HepG2 (cell line): ENCODE data around the gene IFIT1. TPM values are rescaled to one million over a fixed set of nuclear protein-coding genes. Genes with fewer than 3 reads are reported as not detected.
A peak's percentile ranks its signal among the peaks of the same experiment; 100 is the strongest.

Experiments
- ARNT ChIP-seq: fragments of 450-650 bp; IDR thresholded peaks from 2 replicates; pipeline ENCODE4 v1.6.1; 2017
- HHEX ChIP-seq: IDR thresholded peaks from 2 replicates; pipeline ENCODE4 v1.6.1; 2016; ENCODE audit warnings: control low read depth
- ISL2 ChIP-seq: sonication (generic); formaldehyde crosslinking; IDR thresholded peaks from 2 replicates; pipeline ENCODE4 v1.5.0; 2020; ENCODE audit warnings: missing genetic modification reagents
- KLF13 ChIP-seq: sonication (generic); formaldehyde crosslinking; IDR thresholded peaks from 2 replicates; pipeline ENCODE4 v1.4.0; 2020; ENCODE audit warnings: mild to moderate bottlenecking, missing genetic modification reagents
- NFKBIZ ChIP-seq: IDR thresholded peaks from 2 replicates; pipeline ENCODE4 v1.6.1; 2018; ENCODE audit warnings: missing genetic modification reagents, missing compliant biosample characterization
- SATB2 ChIP-seq: sonication (generic); formaldehyde crosslinking; IDR thresholded peaks from 2 replicates; pipeline ENCODE4 v1.5.0; 2020; ENCODE audit warnings: missing genetic modification reagents
- SIN3A ChIP-seq: IDR thresholded peaks from 2 replicates; pipeline ENCODE4 v1.6.1; 2011; ENCODE audit warnings: low read depth, mild to moderate bottlenecking, control low read depth, low read length, borderline replicate concordance
- TCF7L2 ChIP-seq: IDR thresholded peaks from 2 replicates; pipeline ENCODE4 v1.6.1; 2011; ENCODE audit warnings: mild to moderate bottlenecking, low read depth, low read length, moderate library complexity
- XBP1 ChIP-seq: sonication (generic); formaldehyde crosslinking; IDR thresholded peaks from 2 replicates; pipeline ENCODE4 v1.5.0; 2020; ENCODE audit warnings: missing genetic modification reagents
- YEATS2 ChIP-seq: sonication (generic); formaldehyde crosslinking; IDR thresholded peaks from 2 replicates; pipeline ENCODE4 v1.4.0; 2020; ENCODE audit warnings: missing genetic modification reagents, borderline replicate concordance
- YEATS4 ChIP-seq: sonication (generic); formaldehyde crosslinking; IDR thresholded peaks from 2 replicates; pipeline ENCODE4 v1.4.0; 2020; ENCODE audit warnings: missing genetic modification reagents, borderline replicate concordance
- ZFP41 ChIP-seq: sonication (generic); formaldehyde crosslinking; IDR thresholded peaks from 2 replicates; pipeline ENCODE4 v1.4.0; 2020; ENCODE audit warnings: mild to moderate bottlenecking, missing genetic modification reagents, borderline replicate concordance
- ZNF232 ChIP-seq: sonication (generic); formaldehyde crosslinking; IDR thresholded peaks from 2 replicates; pipeline ENCODE4 v1.4.0; 2020; ENCODE audit warnings: missing genetic modification reagents, borderline replicate concordance
- ZNF251 ChIP-seq: sonication (generic); formaldehyde crosslinking; IDR thresholded peaks from 2 replicates; pipeline ENCODE4 v1.9.0; 2021; ENCODE audit warnings: mild to moderate bottlenecking, missing genetic modification reagents
- ZNF333 ChIP-seq: sonication (generic); formaldehyde crosslinking; IDR thresholded peaks from 2 replicates; pipeline ENCODE4 v1.4.0; 2020; ENCODE audit warnings: mild to moderate bottlenecking, missing genetic modification reagents, borderline replicate concordance
- ZNF644 ChIP-seq: IDR thresholded peaks from 2 replicates; pipeline ENCODE4 v1.6.1; 2016; ENCODE audit warnings: low read depth
- ZNF816 ChIP-seq: sonication (generic); formaldehyde crosslinking; IDR thresholded peaks from 2 replicates; pipeline ENCODE4 v1.8.0; 2022; ENCODE audit warnings: missing genetic modification reagents, mild to moderate bottlenecking, borderline replicate concordance
- polyA plus RNA-seq, 8 experiments: library from polyadenylated mRNA; depleted of rRNA in 3 of 8; stranded (reverse) in 7 of 8; unstranded in 1 of 8; fragments of >200 nt; fragmentation: Illumina TruSeq in 4 of 8; extraction: Trizol in 4 of 8; gene quantifications; 2 replicates each; pipeline versions ENCODE4 v1.2.1 to v1.2.3, GENCODE V29; 2011 to 2016; ENCODE audit warnings: low read depth in 4 of 8, missing spikeins in 1 of 8, mixed read lengths in 1 of 8; ENCODE audit not compliant: insufficient read depth in 1 of 8
- total RNA-seq, 5 experiments: library from RNA; depleted of rRNA; stranded (reverse); fragments of >200 nt; fragmentation: Illumina TruSeq; extraction: Trizol; gene quantifications; 2 replicates each; pipeline ENCODE4 v1.2.3, GENCODE V29; 2016; ENCODE audit warnings: low read depth in 1 of 5
- TF ChIP-seq, protein P1 (sequence below): sonication (generic); formaldehyde crosslinking; IDR thresholded peaks from 2 replicates; pipeline ENCODE4 v1.4.0; 2020; ENCODE audit warnings: mild to moderate bottlenecking, missing genetic modification reagents
- TF ChIP-seq, protein P2 (sequence below): IDR thresholded peaks from 2 replicates; pipeline ENCODE4 v1.6.1; 2018; ENCODE audit warnings: missing genetic modification reagents, mild to moderate bottlenecking, missing compliant biosample characterization
- TF ChIP-seq, protein P3 (sequence below): sonication (generic); formaldehyde crosslinking; IDR thresholded peaks from 2 replicates; pipeline ENCODE4 v1.4.0; 2020; ENCODE audit warnings: missing genetic modification reagents
- TF ChIP-seq, protein P4 (sequence below): sonication (generic); formaldehyde crosslinking; IDR thresholded peaks from 2 replicates; pipeline ENCODE4 v1.4.0; 2020; ENCODE audit warnings: missing genetic modification reagents
- TF ChIP-seq, protein P5 (sequence below): sonication (generic); formaldehyde crosslinking; IDR thresholded peaks from 2 replicates; pipeline ENCODE4 v1.4.0; 2020; ENCODE audit warnings: mild to moderate bottlenecking, low read depth, missing genetic modification reagents

The IFIT1 gene
- total and polyA plus RNA-seq, 2 of the 13 experiments (the other 11 are each of a cell fraction or from before 2014, with no cell fraction given) = 1.5 to 5.5 TPM

DNA sequence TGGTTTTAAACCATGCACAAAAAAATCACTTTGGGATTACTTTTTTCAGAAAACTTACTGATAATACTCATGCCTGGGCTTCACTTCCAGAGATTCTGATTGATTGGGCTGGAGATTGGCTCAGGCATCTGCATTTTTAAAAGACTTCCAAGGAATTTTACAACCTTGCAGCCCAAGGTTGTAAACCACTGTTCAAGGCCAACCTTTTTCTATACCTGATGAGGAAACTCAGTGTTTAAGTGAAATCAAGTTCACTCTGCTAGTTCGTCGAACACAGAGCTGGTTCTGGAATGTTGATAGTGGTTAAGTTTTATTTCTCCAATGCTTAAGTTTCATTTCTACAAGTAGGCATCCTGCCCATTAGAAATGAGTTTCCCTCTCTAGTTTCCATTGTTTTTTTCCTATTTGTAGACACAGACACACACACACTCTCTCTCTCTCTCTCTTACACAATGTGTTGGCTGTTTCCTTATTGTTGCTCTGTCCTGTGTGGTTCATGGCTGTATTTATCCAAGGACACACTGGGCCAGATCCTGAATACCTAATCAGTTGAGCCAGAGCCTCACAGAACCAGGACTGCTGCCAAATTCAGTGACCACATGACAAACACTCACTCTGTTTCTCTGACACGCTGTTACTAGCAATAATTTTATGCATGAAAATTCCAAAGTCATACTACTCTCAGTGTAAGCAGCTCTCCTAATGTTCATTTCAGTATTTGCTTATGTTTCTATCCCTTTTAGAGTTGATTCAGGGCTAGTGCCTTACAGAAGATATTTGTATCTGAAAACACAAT is 18.3 kb upstream of the IFIT1 start (continued):
- no peak for TF ChIP-seq ARNT
- TF ChIP-seq ZFP41 (CRISPR knock-in tag) = no peak
- peak; percentile 94 for TF ChIP-seq ZNF644
- no peak for TF ChIP-seq XBP1 (CRISPR knock-in tag)
- TF ChIP-seq, protein P1, sequence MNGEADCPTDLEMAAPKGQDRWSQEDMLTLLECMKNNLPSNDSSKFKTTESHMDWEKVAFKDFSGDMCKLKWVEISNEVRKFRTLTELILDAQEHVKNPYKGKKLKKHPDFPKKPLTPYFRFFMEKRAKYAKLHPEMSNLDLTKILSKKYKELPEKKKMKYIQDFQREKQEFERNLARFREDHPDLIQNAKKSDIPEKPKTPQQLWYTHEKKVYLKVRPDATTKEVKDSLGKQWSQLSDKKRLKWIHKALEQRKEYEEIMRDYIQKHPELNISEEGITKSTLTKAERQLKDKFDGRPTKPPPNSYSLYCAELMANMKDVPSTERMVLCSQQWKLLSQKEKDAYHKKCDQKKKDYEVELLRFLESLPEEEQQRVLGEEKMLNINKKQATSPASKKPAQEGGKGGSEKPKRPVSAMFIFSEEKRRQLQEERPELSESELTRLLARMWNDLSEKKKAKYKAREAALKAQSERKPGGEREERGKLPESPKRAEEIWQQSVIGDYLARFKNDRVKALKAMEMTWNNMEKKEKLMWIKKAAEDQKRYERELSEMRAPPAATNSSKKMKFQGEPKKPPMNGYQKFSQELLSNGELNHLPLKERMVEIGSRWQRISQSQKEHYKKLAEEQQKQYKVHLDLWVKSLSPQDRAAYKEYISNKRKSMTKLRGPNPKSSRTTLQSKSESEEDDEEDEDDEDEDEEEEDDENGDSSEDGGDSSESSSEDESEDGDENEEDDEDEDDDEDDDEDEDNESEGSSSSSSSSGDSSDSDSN (CRISPR knock-in tag) = peak; percentile 48; the same call in 1 of the 2 replicates
- no peak for TF ChIP-seq ZNF816
- no peak for TF ChIP-seq ZNF232 (CRISPR knock-in tag)
- TF ChIP-seq, protein P2, sequence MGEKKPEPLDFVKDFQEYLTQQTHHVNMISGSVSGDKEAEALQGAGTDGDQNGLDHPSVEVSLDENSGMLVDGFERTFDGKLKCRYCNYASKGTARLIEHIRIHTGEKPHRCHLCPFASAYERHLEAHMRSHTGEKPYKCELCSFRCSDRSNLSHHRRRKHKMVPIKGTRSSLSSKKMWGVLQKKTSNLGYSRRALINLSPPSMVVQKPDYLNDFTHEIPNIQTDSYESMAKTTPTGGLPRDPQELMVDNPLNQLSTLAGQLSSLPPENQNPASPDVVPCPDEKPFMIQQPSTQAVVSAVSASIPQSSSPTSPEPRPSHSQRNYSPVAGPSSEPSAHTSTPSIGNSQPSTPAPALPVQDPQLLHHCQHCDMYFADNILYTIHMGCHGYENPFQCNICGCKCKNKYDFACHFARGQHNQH (CRISPR knock-in tag) = 0 out of 2 replicates have a peak, but pooled peaks have one; percentile 32
- no peak for TF ChIP-seq ZNF333 (CRISPR knock-in tag)
- TF ChIP-seq, protein P3, sequence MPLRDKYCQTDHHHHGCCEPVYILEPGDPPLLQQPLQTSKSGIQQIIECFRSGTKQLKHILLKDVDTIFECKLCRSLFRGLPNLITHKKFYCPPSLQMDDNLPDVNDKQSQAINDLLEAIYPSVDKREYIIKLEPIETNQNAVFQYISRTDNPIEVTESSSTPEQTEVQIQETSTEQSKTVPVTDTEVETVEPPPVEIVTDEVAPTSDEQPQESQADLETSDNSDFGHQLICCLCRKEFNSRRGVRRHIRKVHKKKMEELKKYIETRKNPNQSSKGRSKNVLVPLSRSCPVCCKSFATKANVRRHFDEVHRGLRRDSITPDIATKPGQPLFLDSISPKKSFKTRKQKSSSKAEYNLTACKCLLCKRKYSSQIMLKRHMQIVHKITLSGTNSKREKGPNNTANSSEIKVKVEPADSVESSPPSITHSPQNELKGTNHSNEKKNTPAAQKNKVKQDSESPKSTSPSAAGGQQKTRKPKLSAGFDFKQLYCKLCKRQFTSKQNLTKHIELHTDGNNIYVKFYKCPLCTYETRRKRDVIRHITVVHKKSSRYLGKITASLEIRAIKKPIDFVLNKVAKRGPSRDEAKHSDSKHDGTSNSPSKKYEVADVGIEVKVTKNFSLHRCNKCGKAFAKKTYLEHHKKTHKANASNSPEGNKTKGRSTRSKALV (CRISPR knock-in tag) = no peak
- TF ChIP-seq ISL2 (CRISPR knock-in tag) = peak; percentile 36; the same call in 1 of the 2 replicates
- 0 out of 2 replicates have a peak, but pooled peaks have one; percentile 17 for TF ChIP-seq YEATS4 (CRISPR knock-in tag)
- no peak for TF ChIP-seq KLF13 (CRISPR knock-in tag)
- TF ChIP-seq, protein P4, sequence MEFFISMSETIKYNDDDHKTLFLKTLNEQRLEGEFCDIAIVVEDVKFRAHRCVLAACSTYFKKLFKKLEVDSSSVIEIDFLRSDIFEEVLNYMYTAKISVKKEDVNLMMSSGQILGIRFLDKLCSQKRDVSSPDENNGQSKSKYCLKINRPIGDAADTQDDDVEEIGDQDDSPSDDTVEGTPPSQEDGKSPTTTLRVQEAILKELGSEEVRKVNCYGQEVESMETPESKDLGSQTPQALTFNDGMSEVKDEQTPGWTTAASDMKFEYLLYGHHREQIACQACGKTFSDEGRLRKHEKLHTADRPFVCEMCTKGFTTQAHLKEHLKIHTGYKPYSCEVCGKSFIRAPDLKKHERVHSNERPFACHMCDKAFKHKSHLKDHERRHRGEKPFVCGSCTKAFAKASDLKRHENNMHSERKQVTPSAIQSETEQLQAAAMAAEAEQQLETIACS (CRISPR knock-in tag) = no peak
- no peak for TF ChIP-seq SATB2 (CRISPR knock-in tag)
- TF ChIP-seq ZNF251 (CRISPR knock-in tag) = no peak
- TF ChIP-seq, protein P5, sequence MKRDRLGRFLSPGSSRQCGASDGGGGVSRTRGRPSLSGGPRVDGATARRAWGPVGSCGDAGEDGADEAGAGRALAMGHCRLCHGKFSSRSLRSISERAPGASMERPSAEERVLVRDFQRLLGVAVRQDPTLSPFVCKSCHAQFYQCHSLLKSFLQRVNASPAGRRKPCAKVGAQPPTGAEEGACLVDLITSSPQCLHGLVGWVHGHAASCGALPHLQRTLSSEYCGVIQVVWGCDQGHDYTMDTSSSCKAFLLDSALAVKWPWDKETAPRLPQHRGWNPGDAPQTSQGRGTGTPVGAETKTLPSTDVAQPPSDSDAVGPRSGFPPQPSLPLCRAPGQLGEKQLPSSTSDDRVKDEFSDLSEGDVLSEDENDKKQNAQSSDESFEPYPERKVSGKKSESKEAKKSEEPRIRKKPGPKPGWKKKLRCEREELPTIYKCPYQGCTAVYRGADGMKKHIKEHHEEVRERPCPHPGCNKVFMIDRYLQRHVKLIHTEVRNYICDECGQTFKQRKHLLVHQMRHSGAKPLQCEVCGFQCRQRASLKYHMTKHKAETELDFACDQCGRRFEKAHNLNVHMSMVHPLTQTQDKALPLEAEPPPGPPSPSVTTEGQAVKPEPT (CRISPR knock-in tag) = no peak
- peak; percentile 64 for TF ChIP-seq HHEX (CRISPR knock-in tag)
- 0 out of 2 replicates have a peak, but pooled peaks have one; percentile 34 for TF ChIP-seq SIN3A
- no peak for TF ChIP-seq TCF7L2
- no peak for TF ChIP-seq YEATS2
- TF ChIP-seq NFKBIZ = 0 out of 2 replicates have a peak, but pooled peaks have one; percentile 46
